Measurements from ENCODE around the gene FBXL22.

DNA sequence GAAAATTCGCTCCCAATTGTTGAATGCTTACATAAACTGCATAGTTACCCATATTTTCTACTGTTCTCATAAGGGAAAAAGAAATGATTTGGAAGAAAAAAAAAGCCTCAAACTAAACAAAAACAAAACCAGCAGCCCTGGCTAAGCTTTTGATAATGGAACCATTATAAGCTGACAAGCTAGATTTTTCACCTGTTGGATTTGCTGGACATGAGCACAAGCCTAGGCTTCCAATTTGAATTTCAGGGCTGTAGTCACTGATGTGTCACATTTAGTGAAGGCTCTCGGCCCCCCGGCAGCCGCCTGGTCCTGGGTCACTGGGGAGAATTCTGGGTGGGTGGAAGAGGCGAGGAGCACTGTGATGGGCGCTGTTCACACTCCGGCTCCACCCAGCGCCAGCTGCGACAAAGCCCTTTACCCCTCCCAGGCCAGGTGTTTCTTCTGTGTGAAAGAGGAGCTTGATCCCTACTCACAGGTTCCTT is 4.6 kb downstream of the FBXL22 start:
- TF ChIP-seq NFE2L2 (IDR thresholded peaks at IDR 0.05; ENCODE audit: low read depth, low read length) = no peak
- TF ChIP-seq, protein P1, sequence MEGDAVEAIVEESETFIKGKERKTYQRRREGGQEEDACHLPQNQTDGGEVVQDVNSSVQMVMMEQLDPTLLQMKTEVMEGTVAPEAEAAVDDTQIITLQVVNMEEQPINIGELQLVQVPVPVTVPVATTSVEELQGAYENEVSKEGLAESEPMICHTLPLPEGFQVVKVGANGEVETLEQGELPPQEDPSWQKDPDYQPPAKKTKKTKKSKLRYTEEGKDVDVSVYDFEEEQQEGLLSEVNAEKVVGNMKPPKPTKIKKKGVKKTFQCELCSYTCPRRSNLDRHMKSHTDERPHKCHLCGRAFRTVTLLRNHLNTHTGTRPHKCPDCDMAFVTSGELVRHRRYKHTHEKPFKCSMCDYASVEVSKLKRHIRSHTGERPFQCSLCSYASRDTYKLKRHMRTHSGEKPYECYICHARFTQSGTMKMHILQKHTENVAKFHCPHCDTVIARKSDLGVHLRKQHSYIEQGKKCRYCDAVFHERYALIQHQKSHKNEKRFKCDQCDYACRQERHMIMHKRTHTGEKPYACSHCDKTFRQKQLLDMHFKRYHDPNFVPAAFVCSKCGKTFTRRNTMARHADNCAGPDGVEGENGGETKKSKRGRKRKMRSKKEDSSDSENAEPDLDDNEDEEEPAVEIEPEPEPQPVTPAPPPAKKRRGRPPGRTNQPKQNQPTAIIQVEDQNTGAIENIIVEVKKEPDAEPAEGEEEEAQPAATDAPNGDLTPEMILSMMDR (conservative IDR thresholded peaks at IDR 0.05; ENCODE audit: low read depth, low read length) = no peak
- no peak for TF ChIP-seq POLR2A (IDR thresholded peaks at IDR 0.05; ENCODE audit: low read depth, low read length)
- TF ChIP-seq MXI1 (IDR thresholded peaks at IDR 0.05; ENCODE audit: borderline replicate concordance, low read depth, low read length) = no peak
- no peak for TF ChIP-seq USF2 (IDR thresholded peaks at IDR 0.05; ENCODE audit: low read depth, low read length)
- TF ChIP-seq CHD1 (IDR thresholded peaks at IDR 0.05; ENCODE audit: low read depth, low read length) = no peak
- TF ChIP-seq SMC3 (IDR thresholded peaks at IDR 0.05; ENCODE audit: low read depth, low read length) = no peak
- TF ChIP-seq CEBPB (IDR thresholded peaks at IDR 0.05; ENCODE audit: low read depth, low read length) = no peak
- no peak for TF ChIP-seq RFX5 (IDR thresholded peaks at IDR 0.05; ENCODE audit: low read depth, low read length)
- TF ChIP-seq FOS (IDR thresholded peaks at IDR 0.05; ENCODE audit: low read depth, low read length) = no peak
- no peak for TF ChIP-seq RCOR1 (IDR thresholded peaks at IDR 0.05; ENCODE audit: insufficient replicate concordance, low read length)
- no peak for TF ChIP-seq MAFK (IDR thresholded peaks at IDR 0.05; ENCODE audit: low read depth, low read length)
- TF ChIP-seq MAZ (IDR thresholded peaks at IDR 0.05; ENCODE audit: borderline replicate concordance, low read depth, low read length) = no peak

Data from IMR-90 (cell line).